ENCODE measurements around the gene EMX2.
"Not testable (repeated sequence)": the region's sequence is repeated elsewhere in the genome, so short reads cannot be mapped to it uniquely, and the experiment has no call there.

Gene EMX2

DNA sequence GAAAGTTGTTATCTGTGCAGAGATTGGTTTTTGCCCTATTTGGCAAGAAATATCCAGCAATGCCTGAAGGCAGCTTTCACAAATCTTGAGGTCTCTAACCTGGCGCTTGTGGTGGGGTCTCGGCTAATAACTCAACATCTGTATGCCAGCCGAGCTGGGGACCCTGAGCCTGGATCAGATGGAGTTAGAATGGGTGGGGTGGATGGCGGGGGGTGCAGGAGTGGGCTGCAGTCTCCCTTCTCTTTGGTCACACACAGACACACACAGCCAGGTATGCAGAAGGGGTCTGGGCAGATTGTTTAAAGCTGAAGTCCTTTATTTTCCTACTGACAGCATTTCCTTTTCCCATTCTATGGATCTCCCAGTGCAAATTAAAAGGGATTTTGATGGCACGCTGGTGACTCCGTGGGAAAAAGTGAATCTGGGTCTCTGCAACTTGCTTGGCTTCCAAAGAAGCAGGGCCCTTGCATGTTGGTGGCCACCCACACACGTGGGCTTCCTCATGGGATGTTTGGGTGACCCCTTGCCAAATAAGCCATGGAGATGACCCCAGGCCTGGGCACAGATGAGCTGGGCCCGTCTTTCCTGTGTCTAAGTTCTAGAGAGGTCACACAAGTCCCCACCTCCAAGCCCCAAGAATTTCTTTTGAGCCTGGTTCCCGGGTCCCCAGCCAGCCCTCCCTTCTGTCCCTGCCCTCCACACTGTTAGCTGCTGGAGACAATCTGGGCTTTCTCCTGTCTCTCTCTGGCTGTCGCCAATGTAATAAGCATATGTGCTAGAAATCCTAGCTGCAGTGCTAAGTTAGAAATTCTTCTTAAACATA lies 39.9 kb upstream of the EMX2 start:
- no peak overlapping the region for H3K4me3 ChIP-seq (ENCODE audit: low read depth, low read length)
- TF ChIP-seq, protein P1, sequence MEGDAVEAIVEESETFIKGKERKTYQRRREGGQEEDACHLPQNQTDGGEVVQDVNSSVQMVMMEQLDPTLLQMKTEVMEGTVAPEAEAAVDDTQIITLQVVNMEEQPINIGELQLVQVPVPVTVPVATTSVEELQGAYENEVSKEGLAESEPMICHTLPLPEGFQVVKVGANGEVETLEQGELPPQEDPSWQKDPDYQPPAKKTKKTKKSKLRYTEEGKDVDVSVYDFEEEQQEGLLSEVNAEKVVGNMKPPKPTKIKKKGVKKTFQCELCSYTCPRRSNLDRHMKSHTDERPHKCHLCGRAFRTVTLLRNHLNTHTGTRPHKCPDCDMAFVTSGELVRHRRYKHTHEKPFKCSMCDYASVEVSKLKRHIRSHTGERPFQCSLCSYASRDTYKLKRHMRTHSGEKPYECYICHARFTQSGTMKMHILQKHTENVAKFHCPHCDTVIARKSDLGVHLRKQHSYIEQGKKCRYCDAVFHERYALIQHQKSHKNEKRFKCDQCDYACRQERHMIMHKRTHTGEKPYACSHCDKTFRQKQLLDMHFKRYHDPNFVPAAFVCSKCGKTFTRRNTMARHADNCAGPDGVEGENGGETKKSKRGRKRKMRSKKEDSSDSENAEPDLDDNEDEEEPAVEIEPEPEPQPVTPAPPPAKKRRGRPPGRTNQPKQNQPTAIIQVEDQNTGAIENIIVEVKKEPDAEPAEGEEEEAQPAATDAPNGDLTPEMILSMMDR (IDR thresholded peaks at IDR 0.05; ENCODE audit: low read depth, low read length): no peak

DNA sequence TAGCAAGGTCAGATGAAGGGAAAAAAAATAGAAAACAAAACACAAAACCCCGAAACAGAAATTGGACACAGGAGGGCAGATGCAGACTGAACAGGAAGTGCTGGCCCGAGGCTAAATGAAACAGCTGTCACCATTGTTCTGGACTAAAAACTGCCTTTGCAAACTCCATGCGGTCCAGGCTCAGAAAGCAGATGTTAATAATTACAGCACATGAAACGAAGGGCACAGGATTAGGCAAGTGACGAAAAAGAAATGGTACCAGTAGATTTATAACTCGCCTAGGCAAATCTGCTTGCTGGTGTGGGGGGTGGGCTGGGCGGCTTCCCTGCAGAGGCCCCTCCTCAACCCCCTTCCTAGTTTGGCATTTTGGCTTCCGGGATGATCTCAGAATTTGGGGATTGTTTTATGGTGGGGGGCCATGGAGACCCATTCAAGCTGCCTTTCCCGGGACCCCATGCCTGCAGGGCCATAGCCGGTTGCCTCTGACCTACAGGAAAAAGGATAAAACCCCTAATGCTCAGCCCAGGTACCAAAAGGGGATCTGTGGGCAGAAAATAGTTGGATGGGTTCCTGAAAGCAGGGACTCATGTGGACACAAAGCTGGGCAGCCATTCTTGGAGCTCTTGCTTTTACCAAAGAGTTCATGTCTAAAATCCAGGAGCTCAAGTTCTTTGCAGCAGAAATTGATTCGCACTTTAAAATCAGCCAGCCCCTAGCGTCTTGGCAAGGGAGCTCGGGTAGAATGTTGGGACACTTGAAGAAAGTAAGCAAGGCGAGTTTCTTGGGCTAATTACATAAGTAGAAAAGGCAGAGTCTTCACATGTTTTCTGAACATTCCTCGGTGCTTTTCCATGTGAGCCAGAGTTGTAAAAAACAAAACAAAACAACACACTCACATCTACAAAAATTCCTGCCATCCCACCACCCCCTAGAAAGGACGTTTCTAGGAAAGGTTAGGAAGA lies 39.0 kb upstream of the EMX2 start:
- TF ChIP-seq, protein P1 (IDR thresholded peaks at IDR 0.05; ENCODE audit: low read depth, low read length): no peak

DNA sequence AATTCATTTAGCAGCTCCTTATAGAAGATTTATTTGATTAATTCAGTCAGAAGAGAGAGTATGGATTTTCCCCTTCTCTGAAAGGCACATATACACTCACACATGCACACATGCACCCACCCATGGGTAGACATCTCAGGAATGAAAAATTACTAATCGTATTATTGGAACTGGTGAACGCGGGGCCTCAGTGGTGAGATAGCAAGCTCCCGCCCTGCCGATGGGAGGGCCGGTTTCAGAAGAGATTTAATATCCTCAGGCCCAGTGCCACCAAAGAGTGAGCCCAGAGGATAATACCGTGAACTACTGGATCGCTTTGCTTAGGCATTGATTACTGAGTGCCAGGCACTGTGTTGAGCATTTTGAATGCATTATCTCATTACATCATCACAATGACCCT lies 38.0 kb upstream of the EMX2 start:
- H3K4me3 ChIP-seq (ENCODE audit: low read depth, low read length): no peak overlapping the region
- TF ChIP-seq, protein P1 (IDR thresholded peaks at IDR 0.05; ENCODE audit: low read depth, low read length): no peak

More for the DNA sequence above, 39.0 kb upstream of the EMX2 start:
- no peak overlapping the region for H3K4me3 ChIP-seq (ENCODE audit: low read depth, low read length)

DNA sequence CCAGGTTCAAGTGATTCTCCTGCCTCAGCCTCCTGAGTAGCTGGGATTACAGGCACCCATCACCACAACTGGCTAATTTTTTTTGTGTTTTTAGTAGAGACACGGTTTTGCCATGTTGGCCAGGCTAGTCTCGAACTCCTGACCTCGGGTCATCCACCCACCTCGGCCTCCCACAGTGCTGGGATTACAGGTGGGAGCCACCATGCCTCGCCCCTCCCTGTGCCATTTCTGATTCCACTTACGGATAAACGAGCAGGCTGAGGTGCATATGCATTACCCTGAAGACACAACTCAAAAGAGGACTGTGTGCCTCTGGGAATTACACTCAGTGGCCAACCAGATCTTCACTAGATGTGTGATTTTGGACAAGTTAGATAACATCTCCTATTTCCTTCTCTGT lies 35.5 kb upstream of the EMX2 start:
- not testable (repeated sequence) for H3K4me3 ChIP-seq (ENCODE audit: low read depth, low read length)

DNA sequence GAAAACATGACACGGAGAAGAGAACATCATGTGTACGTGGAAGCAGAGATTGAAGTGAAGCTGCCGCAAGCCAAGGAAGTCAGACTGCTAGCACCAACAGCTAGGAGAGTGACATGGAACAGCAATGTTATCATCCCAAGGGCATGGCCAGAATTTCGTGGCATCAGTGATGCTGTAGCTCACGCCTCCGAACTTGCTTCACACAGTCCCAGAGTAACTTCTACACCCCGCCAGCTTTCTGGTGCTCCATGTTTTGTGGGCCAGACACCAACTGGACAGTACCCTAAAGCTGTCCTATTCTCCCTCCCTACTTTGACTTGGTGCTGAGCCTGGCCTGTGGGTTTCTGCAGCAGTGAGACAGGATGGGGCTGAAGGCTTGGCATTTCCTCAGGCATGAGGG lies 33.0 kb upstream of the EMX2 start:
- TF ChIP-seq, protein P1 (IDR thresholded peaks at IDR 0.05; ENCODE audit: low read depth, low read length): no peak

DNA sequence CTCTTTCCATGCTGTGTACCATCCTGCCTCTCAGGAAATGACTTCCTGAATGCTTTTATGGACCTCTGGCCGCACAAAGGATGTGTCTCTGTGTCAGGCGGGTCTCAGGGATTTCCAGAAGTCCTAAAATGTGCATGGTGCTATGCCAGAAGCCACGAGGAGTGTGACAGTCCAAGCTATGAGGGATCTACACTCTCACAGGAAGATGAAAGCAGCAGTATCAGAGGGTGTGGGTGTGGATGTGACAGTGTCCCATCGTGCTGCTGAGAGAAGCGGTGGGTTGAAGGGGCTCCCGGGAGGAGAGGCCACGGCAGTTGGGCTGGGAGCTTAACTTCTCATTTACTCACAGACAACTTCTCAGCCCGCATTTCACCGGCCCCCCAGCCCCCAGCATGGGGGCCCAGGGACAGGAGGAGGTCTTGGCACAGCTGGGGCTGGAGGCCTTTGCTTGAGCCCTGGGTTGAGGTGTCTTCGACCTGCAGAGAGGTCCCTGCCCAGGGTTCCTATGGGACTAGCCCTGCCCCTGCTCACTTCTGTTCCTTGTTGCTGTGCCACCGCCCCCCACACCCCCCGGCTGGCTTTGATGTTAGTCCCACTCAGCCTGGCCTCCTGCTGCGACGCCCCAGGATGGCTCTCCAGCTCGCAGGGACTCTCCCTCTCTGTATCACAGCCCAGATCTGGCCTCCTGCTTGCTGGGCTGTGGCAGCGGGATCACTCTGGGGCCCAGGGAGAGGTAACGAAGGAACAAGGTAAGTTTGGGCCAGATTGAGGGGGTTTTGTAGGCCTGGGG lies 30.8 kb upstream of the EMX2 start:
- TF ChIP-seq, protein P1 (IDR thresholded peaks at IDR 0.05; ENCODE audit: low read depth, low read length): no peak
- no peak overlapping the region for H3K4me3 ChIP-seq (ENCODE audit: low read depth, low read length)

More for the DNA sequence above, 33.0 kb upstream of the EMX2 start:
- H3K4me3 ChIP-seq (ENCODE audit: low read depth, low read length): no peak overlapping the region

DNA sequence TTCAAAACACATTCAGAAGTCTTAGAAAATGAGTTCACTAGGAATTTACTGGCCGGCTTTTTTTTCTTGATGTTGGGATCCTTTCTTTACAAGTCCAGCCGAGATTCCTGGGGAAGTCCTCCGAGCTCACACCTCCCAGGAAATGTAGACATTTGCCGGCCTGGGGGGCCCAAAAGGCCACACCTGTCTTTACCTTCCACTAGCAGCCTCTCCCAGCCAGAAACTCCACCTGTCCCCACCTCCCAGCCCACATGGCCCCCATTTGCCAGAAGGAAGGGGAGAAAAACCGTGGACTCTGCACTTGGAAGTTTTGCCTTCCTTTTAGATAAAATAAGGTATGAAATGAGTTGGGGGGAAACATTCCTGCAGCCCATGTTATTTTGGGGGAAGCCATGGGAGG lies 27.6 kb upstream of the EMX2 start:
- no peak overlapping the region for H3K4me3 ChIP-seq (ENCODE audit: low read depth, low read length)
- TF ChIP-seq, protein P1 (IDR thresholded peaks at IDR 0.05; ENCODE audit: low read depth, low read length): no peak
